ENCODE data around the gene ERCC5. TPM values are rescaled to one million over a fixed set of nuclear protein-coding genes. Genes with fewer than 3 reads are reported as not detected.

The ERCC5 gene
- polyA plus RNA-seq (2012; ENCODE audit: low read depth, missing spikeins), result 33.3 TPM

DNA sequence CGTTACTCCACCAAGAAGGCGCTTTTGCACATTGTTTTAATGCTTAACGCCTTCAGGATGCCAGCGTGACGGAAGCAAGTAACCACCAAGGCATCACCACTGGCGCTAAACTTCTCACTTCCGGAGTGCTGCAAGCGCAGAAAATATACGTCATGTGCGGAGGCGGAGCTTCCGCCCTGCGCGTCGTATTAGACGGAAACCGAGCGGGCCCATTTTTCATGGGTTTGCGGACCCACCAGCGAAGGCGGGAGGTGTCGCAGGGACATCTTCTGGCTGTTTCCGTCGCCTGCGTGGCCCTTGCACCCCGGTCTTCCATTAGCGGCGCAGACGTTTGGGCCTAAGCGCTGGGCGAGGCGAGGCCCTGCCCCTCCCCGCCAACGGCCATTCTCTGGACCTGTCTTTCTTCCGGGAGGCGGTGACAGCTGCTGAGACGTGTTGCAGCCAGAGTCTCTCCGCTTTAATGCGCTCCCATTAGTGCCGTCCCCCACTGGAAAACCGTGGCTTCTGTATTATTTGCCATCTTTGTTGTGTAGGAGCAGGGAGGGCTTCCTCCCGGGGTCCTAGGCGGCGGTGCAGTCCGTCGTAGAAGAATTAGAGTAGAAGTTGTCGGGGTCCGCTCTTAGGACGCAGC lies at the start of gene ERCC5:
Gene ERCC5, plus strand, starts transcription at position 403 of the 631 bp plus-strand sequence. CDS start 235 bp downstream, outside the sequence.
- TF ChIP-seq PAX5 (IDR thresholded peaks at IDR 0.05; ENCODE audit: insufficient read depth, low read length, severe bottlenecking), result no peak
- TF ChIP-seq SPI1 (IDR thresholded peaks at IDR 0.05; ENCODE audit: low read depth, low read length), result peak; percentile 47; the same call in 1 of the 2 replicates
- peak; percentile 83; the same call in 1 of the 2 replicates for TF ChIP-seq POLR2AphosphoS5 (IDR thresholded peaks at IDR 0.05; ENCODE audit: low read depth, low read length)
- TF ChIP-seq POLR2A (IDR thresholded peaks at IDR 0.05; ENCODE audit: low read depth, low read length), result peak; percentile 92
- TF ChIP-seq POU2F2 (IDR thresholded peaks at IDR 0.05; ENCODE audit: low read depth, low read length), result no peak; the same call in none of the 2 replicates
- peak; percentile 48 for TF ChIP-seq TAF1 (IDR thresholded peaks at IDR 0.05; ENCODE audit: low read depth, low read length)
- FAIRE-seq (peak; percentile 99), DNase-seq (ENCODE audit: insufficient read length, low spot score) (peak; percentile 37)

DNA sequence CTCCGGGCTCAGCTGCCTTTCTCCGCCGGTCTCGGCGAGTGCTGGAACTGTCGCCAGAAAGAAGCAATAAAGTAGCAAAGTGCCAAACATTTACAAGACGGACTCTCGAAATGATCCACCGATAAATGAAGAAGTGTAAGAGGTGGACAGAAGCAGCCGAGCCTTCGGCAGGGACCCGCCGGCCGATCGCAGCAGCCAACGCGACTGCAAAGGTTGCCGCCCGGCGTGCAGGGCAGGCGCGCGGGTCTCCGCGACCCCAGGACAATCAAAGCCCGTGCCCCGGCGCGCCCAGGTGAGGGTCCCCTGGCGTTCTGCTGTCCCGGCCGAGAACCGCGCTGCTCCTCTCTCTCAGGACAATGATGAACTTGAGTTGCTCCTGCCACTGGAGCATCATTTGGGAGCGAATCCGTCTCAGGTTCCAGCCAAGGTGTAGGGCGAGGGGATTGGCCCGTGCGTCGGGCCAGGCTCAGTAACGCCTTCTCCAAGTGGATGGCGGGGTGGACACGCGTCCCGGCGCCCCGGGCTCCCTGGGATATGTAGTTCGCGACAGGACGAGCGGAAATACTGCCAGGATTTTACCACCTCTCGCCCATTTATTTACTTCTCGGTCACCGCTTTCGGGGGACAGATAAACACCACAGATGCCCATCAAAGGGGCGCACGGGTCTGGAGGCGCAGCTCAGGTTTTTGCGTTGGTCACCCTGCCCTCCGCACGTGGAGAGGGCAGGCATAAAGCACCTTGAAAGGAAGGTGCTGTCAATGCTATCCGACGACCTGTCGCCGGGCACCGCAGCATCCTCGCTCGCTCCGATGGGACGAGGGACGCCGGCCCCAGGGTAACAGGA lies 47.0 kb upstream of the ERCC5 start, which contains the start of the genes BIVM and POGLUT2:
Gene BIVM, plus strand, starts transcription at position 539 of the 845 bp plus-strand sequence. CDS start 8,149 bp downstream, outside the sequence.
Gene POGLUT2, minus strand, starts transcription at position 396 of the 845 bp plus-strand sequence. Its CDS starts 306 bp downstream, at position 90.
- no peak for TF ChIP-seq SPI1 (IDR thresholded peaks at IDR 0.05; ENCODE audit: low read depth, low read length)
- TF ChIP-seq POLR2A (IDR thresholded peaks at IDR 0.05; ENCODE audit: low read depth, low read length), result no peak
- no peak for TF ChIP-seq TAF1 (IDR thresholded peaks at IDR 0.05; ENCODE audit: low read depth, low read length)
- no peak for TF ChIP-seq PAX5 (IDR thresholded peaks at IDR 0.05; ENCODE audit: insufficient read depth, low read length, severe bottlenecking)
- no peak for TF ChIP-seq POU2F2 (IDR thresholded peaks at IDR 0.05; ENCODE audit: low read depth, low read length)
- no peak for TF ChIP-seq POLR2AphosphoS5 (IDR thresholded peaks at IDR 0.05; ENCODE audit: low read depth, low read length)
- FAIRE-seq (peak; percentile 92), DNase-seq (ENCODE audit: insufficient read length, low spot score) (peak; percentile 83)

DNA sequence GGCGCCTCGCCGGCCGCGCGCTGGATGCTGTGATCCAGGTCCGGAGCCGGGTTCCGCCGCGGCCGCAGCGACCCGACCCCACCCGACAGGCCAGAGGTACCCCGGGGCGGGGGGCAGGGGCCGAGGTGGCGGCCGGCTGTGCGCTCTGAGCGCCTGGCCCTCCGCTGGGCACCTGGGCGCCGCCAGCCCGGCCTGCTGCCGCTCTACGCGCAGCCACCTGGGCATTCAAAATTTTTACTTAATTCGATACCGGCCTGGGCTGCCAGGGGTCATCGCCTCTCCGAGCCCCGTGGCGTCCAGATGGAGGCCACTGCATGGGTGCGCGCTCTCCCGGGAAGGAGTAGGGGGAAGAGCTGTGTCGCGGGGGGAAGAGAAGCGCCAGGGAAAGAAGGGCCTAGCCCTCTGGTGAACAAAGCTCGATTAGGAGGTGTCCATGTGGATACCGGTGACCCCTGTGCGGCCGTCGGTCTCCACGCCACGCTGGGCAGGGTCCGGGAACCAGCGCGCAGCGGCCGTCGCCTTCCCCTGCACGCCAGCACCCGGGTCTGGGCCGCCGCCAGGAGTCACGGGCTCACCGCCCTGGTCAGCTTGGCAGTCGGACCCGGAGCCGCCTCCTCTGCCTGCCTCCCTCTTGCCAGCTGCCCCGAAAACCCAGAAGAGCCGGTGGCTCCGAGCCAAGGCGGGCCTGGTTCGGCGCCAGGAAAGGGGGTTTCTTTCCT lies 46.2 kb upstream of the ERCC5 start:
- DNase-seq (ENCODE audit: insufficient read length, low spot score) (no peak), FAIRE-seq (peak; percentile 40)
- TF ChIP-seq SPI1 (IDR thresholded peaks at IDR 0.05; ENCODE audit: low read depth, low read length) (no peak), POU2F2 (IDR thresholded peaks at IDR 0.05; ENCODE audit: low read depth, low read length) (no peak), PAX5 (IDR thresholded peaks at IDR 0.05; ENCODE audit: insufficient read depth, low read length, severe bottlenecking) (no peak), TAF1 (IDR thresholded peaks at IDR 0.05; ENCODE audit: low read depth, low read length) (no peak), POLR2A (IDR thresholded peaks at IDR 0.05; ENCODE audit: low read depth, low read length) (no peak), POLR2AphosphoS5 (IDR thresholded peaks at IDR 0.05; ENCODE audit: low read depth, low read length) (no peak)

DNA sequence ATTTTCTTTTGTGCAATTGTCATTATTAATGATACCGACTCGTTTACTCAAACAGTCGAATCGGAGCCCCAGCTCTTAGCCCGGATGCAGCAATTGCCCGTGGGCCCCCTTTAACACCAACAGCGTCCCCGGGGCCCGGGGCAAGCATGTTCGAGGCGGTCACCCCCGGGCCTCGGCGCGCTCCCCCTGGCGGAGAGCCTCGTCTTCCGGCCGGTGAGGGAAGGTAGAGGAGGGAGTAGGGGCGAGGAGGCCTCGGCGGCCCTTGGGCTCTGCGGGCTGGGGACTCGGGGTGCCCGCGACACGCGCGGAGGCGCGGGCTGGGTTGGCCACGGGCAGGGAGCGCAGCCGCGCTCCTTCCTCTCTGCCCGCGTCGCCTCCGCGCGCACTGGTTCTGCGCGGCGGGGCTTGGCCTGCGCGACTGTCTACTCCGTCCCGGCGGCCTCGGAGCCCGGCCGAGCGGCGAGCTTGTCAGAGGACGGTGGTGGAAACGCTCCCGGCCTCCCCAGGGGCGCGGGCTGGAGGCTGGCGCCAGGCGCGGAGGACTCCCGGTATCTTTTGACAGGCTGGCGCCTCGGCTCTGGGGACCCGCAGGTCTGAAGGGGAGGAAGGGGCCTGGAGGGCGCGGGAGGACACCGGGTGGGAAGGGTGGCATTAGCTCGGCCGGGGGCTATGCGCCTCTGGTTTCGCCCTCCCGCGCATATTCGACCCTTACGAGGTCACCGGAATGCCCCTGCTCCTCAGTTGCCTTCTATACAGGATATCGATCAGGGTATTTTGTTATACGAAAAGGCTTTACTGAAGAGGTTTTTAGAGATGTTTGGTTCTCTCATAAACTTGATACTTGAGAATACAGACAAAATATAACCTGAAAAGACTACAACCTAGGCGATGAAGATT lies 45.4 kb upstream of the ERCC5 start:
- peak; percentile 85 for DNase-seq (ENCODE audit: insufficient read length, low spot score)
- TF ChIP-seq SPI1 (IDR thresholded peaks at IDR 0.05; ENCODE audit: low read depth, low read length), result no peak
- TF ChIP-seq POU2F2 (IDR thresholded peaks at IDR 0.05; ENCODE audit: low read depth, low read length), result 0 out of 2 replicates have a peak, but pooled peaks have one; percentile 25
- TF ChIP-seq POLR2A (IDR thresholded peaks at IDR 0.05; ENCODE audit: low read depth, low read length), result peak; percentile 47
- TF ChIP-seq POLR2AphosphoS5 (IDR thresholded peaks at IDR 0.05; ENCODE audit: low read depth, low read length), result peak; percentile 53; the same call in 1 of the 2 replicates
- no peak for TF ChIP-seq PAX5 (IDR thresholded peaks at IDR 0.05; ENCODE audit: insufficient read depth, low read length, severe bottlenecking)
- 0 out of 2 replicates have a peak, but pooled peaks have one; percentile 13 for TF ChIP-seq TAF1 (IDR thresholded peaks at IDR 0.05; ENCODE audit: low read depth, low read length)
- peak; percentile 90 for FAIRE-seq

DNA sequence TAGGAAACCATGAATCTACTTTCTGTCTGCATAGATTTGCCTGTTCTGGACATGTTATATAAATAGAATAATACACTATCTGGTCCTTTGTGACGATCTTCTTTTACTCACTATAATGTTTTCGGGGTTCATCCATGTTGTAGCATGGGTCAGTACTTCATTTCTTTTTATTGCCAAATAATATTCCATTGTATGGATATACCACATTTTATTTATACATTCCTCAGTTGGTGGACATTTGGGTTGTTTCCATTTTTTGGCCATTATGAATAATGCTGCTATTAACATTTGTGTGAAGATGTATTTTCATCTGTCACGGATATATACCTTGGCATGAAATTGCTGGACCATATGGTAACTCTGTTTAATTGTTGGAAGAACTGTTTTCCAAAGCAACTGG lies 40.2 kb upstream of the ERCC5 start:
- FAIRE-seq, result no peak
- TF ChIP-seq SPI1 (IDR thresholded peaks at IDR 0.05; ENCODE audit: low read depth, low read length) (no peak), POU2F2 (IDR thresholded peaks at IDR 0.05; ENCODE audit: low read depth, low read length) (no peak), POLR2AphosphoS5 (IDR thresholded peaks at IDR 0.05; ENCODE audit: low read depth, low read length) (no peak), POLR2A (IDR thresholded peaks at IDR 0.05; ENCODE audit: low read depth, low read length) (no peak), PAX5 (IDR thresholded peaks at IDR 0.05; ENCODE audit: insufficient read depth, low read length, severe bottlenecking) (no peak), TAF1 (IDR thresholded peaks at IDR 0.05; ENCODE audit: low read depth, low read length) (no peak)

DNA sequence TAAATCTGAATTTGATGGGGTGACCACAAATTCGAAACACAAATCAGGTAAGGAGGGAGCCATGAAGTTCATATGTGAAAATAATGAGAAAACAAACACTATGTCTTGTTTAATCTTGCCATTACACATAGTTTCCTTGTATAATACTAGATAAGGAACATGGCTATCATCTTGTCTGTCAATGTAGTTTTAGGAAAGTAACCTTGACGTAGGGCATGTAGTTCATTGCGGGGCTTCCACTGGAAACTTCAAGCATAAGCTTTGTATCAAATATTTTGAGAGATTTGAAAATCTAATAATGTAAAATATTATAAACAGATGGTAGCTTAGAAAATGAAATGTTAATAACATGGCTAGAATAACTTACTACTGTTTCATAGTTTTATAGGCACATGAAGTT lies 38.1 kb upstream of the ERCC5 start:
- DNase-seq (ENCODE audit: insufficient read length, low spot score), result no peak
- TF ChIP-seq POLR2AphosphoS5 (IDR thresholded peaks at IDR 0.05; ENCODE audit: low read depth, low read length), result no peak
- no peak for TF ChIP-seq TAF1 (IDR thresholded peaks at IDR 0.05; ENCODE audit: low read depth, low read length)
- no peak for TF ChIP-seq PAX5 (IDR thresholded peaks at IDR 0.05; ENCODE audit: insufficient read depth, low read length, severe bottlenecking)
- no peak for TF ChIP-seq SPI1 (IDR thresholded peaks at IDR 0.05; ENCODE audit: low read depth, low read length)
- no peak for TF ChIP-seq POLR2A (IDR thresholded peaks at IDR 0.05; ENCODE audit: low read depth, low read length)
- TF ChIP-seq POU2F2 (IDR thresholded peaks at IDR 0.05; ENCODE audit: low read depth, low read length), result no peak
- FAIRE-seq, result no peak

More for the DNA sequence above, 40.2 kb upstream of the ERCC5 start:
- DNase-seq (ENCODE audit: insufficient read length, low spot score), result no peak

DNA sequence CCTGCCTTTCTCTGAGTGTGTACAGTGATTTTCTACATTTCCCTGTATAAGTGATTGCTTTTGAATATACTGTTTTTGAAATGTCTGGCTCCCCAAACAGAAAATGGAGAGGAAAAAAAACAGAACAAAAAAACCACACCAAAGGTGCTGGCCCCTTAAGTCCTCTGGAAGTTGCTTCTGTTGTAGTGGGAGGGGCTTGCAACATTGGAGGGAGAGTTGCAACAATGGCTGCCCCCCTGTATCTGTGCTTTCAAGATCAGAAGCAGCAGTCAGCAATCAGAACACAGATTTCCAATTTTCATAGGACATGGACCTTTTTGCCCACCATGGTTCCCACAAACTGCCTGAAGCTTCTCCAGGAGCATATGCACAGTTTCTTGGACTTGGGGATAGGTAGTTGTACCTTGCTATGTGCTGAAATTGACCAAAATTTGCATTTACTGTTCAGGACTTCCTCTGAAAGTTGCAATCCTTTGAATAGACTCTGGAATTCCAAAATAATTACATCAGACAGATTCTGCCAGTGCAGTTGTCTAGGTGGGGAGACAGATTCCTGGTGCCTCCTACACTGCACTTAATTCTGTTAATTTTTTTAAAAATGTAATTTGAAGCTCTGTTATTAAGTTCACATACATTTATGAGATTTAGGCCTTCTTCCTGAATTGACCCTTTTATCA lies 33.1 kb upstream of the ERCC5 start:
- no peak for TF ChIP-seq PAX5 (IDR thresholded peaks at IDR 0.05; ENCODE audit: insufficient read depth, low read length, severe bottlenecking)
- TF ChIP-seq POLR2A (IDR thresholded peaks at IDR 0.05; ENCODE audit: low read depth, low read length), result no peak
- TF ChIP-seq POLR2AphosphoS5 (IDR thresholded peaks at IDR 0.05; ENCODE audit: low read depth, low read length), result no peak
- no peak for TF ChIP-seq SPI1 (IDR thresholded peaks at IDR 0.05; ENCODE audit: low read depth, low read length)
- no peak for TF ChIP-seq TAF1 (IDR thresholded peaks at IDR 0.05; ENCODE audit: low read depth, low read length)
- no peak for TF ChIP-seq POU2F2 (IDR thresholded peaks at IDR 0.05; ENCODE audit: low read depth, low read length)
- DNase-seq (ENCODE audit: insufficient read length, low spot score), result no peak
- FAIRE-seq, result no peak

All from GM12891 (cell line).